ENCODE data around the gene THSD4.
"Not testable (repeated sequence)": the region's sequence is repeated elsewhere in the genome, so short reads cannot be mapped to it uniquely, and the experiment has no call there.

THSD4 gene

GRCh38 chr15:71357967-71358366 lies 242.7 kb downstream of the THSD4 start:
- no peak for DNase-seq

DNA sequence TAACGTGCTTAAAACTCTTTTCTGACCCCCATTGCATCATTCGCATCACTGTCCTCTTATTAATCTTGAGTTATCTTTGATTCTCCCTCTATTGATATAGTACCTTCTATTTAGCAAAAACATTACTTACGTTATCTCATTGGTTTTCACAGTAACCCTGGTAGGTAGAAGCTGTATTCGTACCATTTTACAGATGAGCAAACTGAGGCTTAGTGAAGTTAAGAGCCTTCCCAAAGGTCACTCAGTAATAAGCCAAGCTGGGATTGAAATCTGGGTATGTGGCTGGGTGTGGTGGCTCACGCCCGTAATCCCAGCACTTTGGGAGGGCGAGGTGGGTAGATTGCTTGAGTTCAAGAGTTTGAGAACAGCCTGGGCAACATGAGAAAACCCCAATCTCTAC lies 244.0 kb downstream of the THSD4 start:
- no peak for DNase-seq

DNA sequence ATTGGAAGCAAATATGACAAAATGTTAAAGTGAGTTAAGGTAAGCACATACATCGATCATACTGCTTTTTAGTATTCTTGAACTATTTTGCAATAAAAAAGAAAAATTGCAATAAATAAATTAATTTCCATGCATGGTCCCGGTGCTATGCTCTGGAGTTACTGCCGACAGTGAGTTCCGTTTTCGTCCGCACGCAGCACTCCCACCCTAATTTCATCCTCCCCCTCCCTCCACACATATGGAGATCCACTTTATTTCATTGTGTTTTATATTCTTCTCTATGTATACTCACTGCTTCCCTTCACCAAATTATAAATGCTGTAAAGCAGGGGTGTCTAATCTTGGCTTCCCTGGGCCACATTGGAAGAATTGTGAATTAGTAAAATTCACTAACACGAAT lies 247.3 kb downstream of the THSD4 start:
- DNase-seq = no peak

GRCh38 chr15:71362987-71363968 lies 248.0 kb downstream of the THSD4 start:
- no peak for DNase-seq

DNA sequence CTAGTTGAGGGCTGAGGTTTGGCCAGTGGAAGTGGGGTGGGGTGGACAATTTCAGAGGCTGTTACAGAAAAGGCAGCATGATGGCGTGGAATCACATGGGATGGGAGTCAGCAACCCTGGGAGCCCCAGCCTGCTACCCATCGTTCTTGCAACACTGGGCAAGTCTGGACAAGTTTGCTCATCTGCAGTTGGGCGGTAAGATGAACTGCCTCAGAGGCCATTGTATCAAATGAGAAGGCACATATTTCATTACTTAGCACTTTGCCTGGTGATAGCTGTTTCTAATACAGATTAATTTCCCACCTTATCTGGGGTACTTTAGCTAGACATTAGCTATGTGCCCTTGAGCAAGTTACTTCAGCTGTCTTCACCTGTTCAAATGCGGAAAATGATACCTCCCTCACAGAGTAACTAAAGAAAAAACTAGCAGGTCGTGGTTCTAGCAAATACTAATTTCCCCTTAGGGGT lies 248.9 kb downstream of the THSD4 start:
- DNase-seq = peak; percentile 1

GRCh38 chr15:71366522-71366921 lies 251.3 kb downstream of the THSD4 start:
- no peak for DNase-seq

- no peak for DNase-seq
These were observed 251.7 kb downstream of the THSD4 start for GRCh38 chr15:71366926-71367325.

DNA sequence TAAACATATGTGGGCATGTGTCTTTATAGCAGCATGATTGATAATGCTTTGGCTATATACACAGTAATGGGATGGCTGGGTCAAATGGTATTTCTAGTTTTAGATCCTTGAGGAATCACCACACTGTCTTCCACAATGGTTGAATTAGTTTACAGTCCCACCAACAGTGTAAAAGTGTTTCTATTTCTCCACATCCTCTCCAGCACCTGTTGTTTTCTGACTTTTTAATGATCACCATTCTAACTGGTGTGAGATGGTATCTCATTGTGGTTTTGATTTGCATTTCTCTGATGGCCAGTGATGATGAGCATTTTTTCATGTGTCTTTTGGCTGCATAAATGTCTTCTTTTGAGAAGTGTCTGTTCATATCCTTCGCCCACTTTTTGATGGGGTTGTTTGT lies 252.5 kb downstream of the THSD4 start:
- DNase-seq = not testable (repeated sequence)

DNA sequence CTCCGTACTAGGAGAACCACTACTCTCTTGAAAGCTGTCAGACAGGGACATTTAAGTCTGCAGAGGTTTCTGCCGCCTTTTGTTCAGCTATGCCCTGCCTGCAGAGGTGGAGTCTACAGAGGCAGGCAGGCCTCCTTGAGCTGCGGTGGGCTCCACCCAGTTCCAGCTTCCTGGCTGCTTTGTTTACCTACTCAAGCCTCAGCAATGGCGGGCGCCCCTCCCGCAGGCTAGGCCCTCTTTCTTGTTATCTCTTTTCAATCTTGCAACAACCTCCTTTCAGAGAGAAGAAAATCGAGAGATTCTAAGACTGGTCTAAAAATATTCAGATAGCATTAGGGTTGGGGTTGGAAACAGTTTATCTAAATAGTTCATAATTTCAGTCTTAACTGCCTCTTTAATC lies 257.5 kb downstream of the THSD4 start:
- DNase-seq = not testable (repeated sequence)

- no peak for DNase-seq
These were observed 258.6 kb downstream of the THSD4 start for GRCh38 chr15:71373917-71374316.

GRCh38 chr15:71374607-71375352 lies 259.5 kb downstream of the THSD4 start:
- DNase-seq = no peak

GRCh38 chr15:71375934-71376333 lies 260.7 kb downstream of the THSD4 start:
- no peak for DNase-seq

- no peak for DNase-seq
These were observed 264.6 kb downstream of the THSD4 start for GRCh38 chr15:71379893-71380292.

GRCh38 chr15:71380345-71380744 lies 265.1 kb downstream of the THSD4 start:
- DNase-seq = no peak

GRCh38 chr15:71384501-71384900 lies 269.2 kb downstream of the THSD4 start:
- DNase-seq = no peak

DNA sequence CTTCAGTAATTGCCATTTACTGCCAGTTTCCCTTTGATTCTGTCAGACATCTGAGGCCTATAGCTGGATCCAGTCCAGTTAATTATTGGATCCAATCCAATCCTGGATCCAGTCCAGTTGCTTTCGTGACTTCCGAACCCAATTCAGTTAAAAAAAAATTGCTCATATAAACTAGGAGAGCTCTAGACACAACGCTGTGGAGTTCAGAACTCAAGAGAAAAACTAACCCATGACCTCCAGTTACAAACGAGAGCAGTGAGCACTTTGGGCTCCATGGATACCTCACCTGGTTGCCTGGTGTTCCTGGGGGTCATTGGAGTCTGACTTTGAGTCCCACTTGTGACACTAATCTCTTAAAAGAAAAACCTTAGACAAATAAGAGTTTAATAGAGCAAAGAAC lies 269.8 kb downstream of the THSD4 start:
- DNase-seq = no peak

- peak; percentile 22 for DNase-seq
These were observed 270.2 kb downstream of the THSD4 start for GRCh38 chr15:71385457-71385856.

- no peak for DNase-seq
These were observed 270.7 kb downstream of the THSD4 start for GRCh38 chr15:71386005-71386404.

DNA sequence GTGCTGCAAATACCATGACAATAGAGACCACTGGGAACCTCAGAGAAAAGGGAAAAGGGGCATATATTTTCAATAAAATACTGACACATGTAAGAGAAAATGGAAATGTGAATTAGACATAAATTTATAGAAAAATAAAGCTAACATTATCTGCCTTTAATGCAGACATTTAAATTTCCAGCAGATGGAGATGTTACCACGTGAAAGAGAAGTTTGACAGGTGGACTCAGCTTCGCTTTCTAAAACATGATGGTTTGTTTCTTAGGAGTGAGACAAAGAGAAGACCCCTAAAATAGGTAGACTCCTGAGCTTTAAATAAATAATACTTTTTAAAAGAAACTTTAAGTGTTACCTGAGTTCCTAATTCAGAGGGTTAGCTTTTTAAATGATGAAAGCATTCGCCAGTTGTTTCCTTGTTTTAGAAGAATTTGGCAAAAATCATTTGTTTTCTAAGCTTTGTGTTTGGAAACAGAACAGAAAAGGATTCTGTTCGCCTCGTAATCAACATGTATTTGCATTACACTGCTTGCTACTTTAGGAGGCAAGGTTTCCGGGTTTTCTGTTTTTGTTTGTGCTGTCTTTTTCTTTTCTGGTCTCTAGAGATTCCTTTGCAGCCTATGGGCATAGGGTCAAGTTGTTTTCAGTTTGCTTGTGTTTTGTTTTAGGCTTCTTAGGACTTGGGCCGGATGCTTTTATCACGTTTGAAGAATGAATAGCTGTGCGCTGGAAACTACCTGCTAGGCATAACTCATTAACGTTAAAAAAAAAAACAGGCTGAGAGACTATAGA lies 271.4 kb downstream of the THSD4 start:
- DNase-seq = no peak

DNA sequence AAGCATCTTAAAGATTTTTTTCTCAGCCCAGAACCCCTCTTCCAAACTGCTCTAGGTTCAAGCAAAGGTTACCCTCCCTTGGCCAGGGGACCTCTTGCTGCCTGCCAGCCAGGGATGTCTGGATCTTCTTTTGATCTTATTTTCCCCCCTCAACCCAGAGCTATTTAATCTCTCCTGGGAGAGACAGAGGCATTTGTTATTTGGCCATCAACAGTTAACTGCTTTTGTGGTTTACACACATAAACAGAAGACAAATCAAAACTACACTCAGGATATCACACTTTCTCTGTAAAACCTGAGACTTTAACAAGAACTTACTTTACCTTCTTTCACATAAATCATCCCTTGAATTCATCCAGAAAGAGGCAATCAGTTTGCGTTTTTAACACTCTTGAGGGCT lies 272.5 kb downstream of the THSD4 start:
- DNase-seq = no peak

DNA sequence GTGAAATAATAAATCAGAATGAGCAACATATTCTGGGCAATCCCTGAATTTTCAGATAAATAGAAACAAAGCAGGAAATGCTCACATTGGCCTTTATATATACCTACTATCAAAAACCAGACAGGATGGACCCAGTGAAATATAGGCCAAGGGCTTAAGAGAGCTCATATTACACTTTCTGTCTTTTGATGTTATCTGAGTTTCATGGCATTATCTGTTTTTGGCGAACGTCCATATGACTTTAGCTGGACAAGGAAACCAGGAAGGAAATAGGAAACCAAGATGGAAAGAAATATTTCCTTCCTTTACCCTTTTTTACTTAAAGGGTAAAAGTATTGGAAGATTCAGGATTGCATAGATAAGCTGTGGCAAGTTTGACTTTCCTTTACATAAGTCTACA lies 274.8 kb downstream of the THSD4 start:
- DNase-seq = no peak

- DNase-seq = no peak
These were observed 276.3 kb downstream of the THSD4 start for GRCh38 chr15:71391421-71392088.
